Erythroblast (primary cell): ENCODE data around the gene LMO2.

Experiments
- GATA1 ChIP-seq: IDR thresholded peaks from 2 replicates; pipeline ENCODE4 v1.6.1; 2011; ENCODE audit warnings: low read depth, mild to moderate bottlenecking, control low read depth, low read length, moderate library complexity
- POLR2A ChIP-seq: IDR thresholded peaks from 2 replicates; pipeline ENCODE4 v1.6.1; 2011; ENCODE audit warnings: mild to moderate bottlenecking, low read length

GRCh38 chr11:33926671-33927552 lies 35.0 kb upstream of the LMO2 start:
- no peak for TF ChIP-seq POLR2A
- TF ChIP-seq GATA1, result no peak
